ENCODE data around the gene CAVIN3.

Gene CAVIN3

DNA sequence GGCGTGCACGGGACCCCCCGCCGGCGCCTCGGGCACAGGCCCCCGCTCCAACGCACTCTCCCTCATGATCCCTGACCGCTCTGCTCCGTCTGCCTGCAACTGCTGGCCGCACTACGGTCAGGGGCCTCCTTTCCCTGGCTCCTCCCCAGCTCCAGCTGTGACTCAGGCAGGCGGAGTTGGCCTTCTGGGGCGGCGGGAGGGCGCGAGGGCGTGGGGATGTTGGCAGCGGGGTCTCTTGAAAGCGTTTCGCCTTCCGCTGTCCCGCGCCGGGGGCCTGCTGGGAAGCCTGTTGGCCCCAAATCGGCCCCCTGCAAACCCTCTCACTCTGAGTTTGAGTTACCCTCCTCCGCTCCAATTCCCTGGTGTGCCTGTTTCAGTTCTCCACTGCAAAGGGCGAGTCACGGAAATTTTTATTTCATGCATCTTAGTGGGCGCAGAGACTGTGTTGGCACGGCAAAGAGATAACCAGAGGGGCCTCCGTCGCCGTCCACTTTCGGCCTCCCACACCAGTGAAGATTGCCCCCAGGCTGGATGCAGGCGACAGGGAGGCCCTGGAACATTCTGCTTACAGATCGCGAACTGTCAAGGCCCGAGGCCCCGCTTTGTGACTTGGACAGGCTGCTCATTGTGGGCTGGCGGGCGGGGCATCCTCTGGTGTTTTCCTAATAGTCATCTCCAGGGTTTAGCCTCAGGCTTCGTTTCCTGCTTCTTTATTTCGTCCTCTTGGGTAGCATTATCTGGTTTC, at the start of gene CAVIN3:
CAVIN3 (minus strand) TSS at position 91 of the 745 bp plus-strand sequence; CDS start at position 66, 25 bp downstream.
- DNase-seq = no peak

DNA sequence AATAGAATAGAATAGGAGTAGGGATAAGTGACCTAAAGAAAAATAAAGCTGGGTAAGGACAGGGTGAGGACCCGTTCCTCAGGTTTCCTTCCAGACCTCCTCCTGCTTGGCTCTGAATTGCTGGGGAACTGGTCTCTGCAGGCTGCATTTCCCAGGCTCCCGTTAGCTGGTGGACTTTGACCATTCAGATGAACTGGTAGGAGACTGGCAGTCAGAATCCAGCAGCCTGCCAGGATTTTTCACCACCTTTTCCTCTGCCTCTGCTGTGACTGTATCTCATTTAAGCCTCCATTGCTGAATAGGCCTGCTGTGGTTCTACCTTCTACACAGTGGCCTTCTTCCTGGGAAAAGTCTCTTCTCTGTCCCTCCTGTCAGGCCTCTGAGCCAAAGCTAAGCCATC, 45.4 kb upstream of the CAVIN3 start:
- DNase-seq = no peak

DNA sequence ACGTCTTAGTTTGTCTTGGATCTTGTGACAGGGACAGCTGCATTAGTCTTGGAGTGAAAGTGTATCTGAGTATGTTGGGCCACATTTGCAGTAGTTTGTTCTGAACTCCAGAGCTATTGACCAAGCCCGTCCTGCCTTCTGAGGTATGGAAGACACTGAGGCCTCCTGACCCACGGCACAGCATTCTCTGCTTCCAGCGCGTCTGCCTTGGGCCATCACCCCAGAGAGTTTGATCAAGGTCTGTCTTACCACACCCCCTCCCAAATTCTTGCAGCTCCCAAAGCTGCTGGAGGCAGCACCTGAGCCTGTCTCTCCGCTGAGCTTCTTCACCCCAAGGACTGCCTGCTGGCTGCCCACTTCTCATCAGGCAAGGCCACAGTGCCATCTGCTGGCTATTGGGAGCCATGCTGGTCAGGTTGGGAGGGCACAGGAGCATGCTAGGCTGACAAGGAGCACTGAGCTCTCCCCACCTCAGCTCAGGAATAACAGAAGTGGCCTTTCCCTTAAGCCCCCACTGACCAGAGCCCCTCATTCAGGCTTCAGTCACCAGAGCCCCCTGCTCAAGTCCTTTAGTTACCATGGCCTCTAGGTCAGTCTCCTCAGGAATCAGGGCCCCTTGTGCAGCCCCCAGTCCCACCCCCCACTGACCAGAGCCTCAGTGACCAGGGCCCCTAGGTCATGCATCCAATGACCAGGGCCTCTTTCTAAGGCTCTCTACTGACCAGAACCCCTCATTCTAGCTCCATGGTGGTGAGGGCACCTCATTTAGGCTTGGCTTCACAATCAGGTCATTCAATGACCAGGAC, 42.8 kb upstream of the CAVIN3 start:
- peak; percentile 10 for DNase-seq

GRCh38 chr11:6362185-6362872, 42.0 kb upstream of the CAVIN3 start:
- DNase-seq = no peak

GRCh38 chr11:6360183-6360582, 39.9 kb upstream of the CAVIN3 start:
- no peak for DNase-seq

GRCh38 chr11:6357222-6357621, 36.9 kb upstream of the CAVIN3 start:
- DNase-seq = no peak

- DNase-seq = no peak
Measured at GRCh38 chr11:6356503-6357055, 36.3 kb upstream of the CAVIN3 start.

- DNase-seq = no peak
Measured at GRCh38 chr11:6354651-6355485, 34.6 kb upstream of the CAVIN3 start.

DNA sequence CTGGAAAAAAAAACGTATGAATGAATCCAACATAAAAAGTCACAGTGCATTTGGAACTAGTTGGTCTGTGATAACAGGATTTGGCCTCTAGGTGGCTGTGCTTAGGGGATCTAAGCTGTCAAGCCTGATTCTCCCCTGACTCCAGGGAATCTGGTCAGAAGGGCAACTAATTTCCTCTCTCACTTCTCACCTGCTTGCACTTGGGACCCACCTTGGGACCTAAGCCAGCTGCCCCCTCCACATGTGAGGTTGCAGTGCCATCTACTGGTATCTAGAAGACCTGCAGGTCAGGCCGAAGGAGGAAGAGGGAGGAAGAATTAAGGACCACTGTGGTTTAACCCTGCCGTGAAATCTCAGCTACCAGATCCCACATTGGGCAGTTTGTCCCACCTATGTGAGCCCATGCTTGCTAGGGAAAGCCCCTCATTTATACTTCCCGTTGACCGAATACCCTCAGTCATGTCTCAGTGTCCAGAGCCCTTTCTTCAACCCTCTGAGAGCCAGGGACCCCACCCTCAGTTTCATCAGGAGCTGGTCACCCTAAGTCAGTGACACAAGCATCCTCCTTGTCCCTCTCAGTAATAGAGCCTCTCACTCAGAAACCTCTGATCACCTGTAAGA, 33.2 kb upstream of the CAVIN3 start:
- peak; percentile 40 for DNase-seq

- no peak for DNase-seq
Measured at GRCh38 chr11:6351782-6352382, 31.6 kb upstream of the CAVIN3 start.

DNA sequence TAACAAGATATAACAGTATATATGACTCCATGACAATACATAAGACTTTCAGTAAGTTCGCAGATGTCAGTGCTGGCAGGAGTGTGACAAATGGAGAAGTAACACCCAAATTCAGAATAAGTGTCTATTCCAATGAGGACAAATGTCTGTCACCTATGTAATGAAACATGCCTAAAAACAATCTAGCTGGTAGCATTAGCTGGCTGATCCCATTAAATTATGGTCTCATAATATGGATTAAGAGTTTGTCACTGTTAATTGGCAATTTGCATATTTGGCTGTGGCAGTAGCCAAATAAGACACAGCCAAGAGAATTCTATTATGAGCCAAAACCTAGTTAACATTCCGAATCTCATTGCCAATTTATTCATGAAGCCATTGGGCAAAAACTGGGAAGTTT, 30.2 kb upstream of the CAVIN3 start:
- no peak for DNase-seq

DNA sequence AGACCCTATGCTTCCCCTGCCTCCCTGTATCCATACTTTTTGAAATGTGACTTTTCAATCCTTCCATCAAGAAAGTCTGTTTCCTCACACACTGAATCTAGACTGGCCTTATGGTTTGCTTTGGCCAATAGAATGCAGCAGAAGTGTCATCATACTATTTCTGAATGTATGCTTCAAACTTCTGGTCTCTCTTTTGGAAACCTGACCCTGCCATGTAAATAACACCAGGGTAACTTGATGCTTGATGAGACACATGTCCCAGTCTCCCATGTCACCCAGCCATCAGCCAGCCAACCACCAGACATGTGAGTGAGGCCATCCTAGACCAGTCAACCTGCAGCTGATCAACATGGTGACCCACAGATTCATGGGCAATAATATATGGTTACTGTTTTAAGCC, 29.7 kb upstream of the CAVIN3 start:
- no peak for DNase-seq

GRCh38 chr11:6345366-6345765, 25.1 kb upstream of the CAVIN3 start:
- no peak for DNase-seq

GRCh38 chr11:6336293-6336692, 16.0 kb upstream of the CAVIN3 start:
- DNase-seq = no peak

DNA sequence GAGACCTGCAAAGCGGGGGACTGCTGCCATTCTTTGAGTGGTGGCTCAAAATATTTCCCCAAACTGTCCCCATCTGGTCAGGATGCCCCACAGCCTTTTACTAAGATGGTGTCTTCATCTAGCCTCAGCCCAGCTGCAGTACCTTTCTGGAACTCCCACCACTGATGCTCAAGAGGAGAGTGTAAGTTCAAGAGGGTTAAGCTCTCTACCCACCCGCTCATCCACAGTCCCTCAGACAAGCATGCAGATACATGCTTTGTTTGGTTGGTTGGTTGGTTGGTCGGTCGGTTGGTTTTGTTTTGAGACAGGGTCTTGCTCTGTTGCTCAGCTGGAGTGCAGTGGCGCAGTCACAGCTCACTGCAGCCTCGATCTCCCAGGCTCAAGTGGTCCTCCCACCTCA, 14.5 kb upstream of the CAVIN3 start:
- no peak for DNase-seq

- DNase-seq = no peak
Measured at GRCh38 chr11:6333095-6333494, 12.8 kb upstream of the CAVIN3 start.

- no peak for DNase-seq
Measured at GRCh38 chr11:6332066-6332465, 11.8 kb upstream of the CAVIN3 start.

DNA sequence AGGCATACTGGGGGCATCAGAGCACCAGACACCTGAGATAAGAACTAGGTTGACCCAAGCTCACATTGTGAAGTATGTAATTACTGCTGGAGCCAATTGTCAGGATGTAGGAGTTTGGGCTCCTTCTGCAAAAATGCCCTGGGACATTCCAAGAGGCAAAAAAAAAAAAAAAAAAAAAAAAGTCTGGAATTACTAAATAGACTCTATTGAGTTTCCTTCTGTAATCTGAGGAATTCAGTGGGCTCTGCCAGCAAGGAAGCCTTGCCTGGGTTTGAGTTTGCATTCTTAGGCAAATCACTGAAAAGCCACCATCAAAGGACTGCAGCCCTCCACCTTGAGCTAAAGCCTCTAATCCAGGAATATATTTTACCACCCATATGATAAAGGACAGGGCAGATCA, 8.0 kb upstream of the CAVIN3 start:
- DNase-seq = no peak

DNA sequence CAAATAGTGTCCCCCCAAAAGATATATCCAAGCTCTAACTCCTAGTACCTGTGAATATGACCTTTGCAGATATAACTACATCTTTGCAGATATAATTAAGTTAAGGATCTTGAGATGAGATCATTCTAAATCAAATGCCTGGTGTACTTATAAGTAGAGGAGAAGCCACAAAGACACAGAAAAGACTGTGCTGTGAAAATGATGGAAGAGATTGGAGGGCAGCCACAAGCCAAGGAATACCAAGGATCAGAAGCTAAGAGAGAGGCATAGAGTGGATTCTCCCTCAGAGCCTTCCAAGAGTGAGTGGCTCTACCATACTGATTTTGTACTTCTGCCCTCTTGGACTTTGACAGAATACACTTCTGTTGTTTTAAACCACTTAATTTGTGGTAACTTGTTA, 7.5 kb upstream of the CAVIN3 start:
- DNase-seq = no peak

DNA sequence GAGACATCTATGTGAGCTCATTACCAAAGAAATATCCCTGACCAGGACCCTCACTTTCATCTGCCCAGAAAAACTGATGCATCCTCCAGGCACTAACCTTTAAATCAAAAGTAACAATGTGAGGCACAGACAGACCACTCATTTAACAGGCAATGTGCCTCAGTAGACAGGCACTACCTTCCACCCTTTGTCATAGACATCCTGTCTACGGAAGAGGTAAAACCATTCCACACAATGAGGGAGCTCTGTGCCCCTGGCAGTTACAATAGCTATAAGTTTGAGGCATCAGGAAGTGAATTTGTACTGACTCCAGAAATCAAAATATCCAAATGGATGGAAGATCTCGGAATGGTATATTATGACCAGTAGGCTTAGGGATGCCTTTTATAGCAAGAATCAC, 6.7 kb upstream of the CAVIN3 start:
- no peak for DNase-seq

GRCh38 chr11:6326303-6326702, 6.0 kb upstream of the CAVIN3 start:
- DNase-seq = no peak

Measured in NK-92 treated with Interleukin-12 subunit alpha and Interleukin-12 subunit beta, amount 100 ng/mL, for 24 hours (cell line).